NCI-H2196 (cell line): ENCODE data around the gene NNMT.

Source experiments
- DNase-seq: peaks from one replicate; lab custom pipeline; 2025; ENCODE audit not compliant: unreplicated experiment; lab: John Stamatoyannopoulos, UW

The NNMT gene

DNA sequence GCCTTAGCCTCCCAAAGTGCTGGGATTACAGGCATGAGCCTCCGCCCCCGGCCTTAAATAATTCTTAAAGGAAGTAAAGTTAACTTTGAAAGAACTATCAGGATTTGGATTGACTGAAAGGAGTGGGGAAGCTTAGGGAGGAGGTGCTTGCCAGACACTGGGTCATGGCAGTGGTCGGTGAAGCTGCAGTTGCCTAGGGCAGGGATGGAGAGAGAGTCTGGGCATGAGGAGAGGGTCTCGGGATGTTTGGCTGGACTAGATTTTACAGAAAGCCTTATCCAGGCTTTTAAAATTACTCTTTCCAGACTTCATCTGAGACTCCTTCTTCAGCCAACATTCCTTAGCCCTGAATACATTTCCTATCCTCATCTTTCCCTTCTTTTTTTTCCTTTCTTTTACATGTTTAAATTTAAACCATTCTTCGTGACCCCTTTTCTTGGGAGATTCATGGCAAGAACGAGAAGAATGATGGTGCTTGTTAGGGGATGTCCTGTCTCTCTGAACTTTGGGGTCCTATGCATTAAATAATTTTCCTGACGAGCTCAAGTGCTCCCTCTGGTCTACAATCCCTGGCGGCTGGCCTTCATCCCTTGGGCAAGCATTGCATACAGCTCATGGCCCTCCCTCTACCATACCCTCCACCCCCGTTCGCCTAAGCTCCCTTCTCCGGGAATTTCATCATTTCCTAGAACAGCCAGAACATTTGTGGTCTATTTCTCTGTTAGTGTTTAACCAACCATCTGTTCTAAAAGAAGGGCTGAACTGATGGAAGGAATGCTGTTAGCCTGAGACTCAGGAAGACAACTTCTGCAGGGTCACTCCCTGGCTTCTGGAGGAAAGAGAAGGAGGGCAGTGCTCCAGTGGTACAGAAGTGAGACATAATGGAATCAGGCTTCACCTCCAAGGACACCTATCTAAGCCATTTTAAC is at the start of gene NNMT:
Gene NNMT (plus strand): TSS at position 724 of the 929 bp plus-strand sequence. CDS start 158 bp downstream, at position 882.
- no peak for DNase-seq

DNA sequence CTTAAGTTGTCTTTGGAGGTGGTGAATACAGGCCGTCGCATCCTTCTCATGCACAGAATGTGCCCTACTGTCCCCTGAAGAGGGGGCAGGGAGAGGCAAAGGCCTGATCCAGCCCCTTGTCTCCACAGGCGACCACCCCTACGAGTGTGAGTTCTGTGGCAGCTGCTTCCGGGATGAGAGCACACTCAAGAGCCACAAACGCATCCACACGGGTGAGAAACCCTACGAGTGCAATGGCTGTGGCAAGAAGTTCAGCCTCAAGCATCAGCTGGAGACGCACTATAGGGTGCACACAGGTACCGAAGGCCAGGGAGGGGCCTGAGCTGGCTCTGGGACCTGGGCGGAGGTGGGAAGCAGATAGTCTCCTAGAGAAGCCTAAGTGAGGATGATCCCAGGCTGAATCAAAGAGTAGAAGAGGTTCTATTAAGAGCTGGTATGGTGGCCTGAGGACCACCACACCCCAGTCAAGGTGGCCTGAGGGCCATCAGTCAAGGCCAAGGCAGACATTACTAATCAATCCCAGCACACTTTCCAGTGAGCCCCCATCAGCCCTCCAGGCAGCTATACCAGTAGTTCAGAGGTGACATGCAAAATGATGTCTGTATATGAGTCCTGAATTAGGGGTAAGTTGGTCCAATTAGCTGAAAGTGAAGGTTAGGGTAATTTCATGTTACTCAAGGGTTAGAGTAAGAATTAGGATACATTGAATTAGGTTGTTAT is 49.0 kb upstream of the NNMT start:
- no peak for DNase-seq

DNA sequence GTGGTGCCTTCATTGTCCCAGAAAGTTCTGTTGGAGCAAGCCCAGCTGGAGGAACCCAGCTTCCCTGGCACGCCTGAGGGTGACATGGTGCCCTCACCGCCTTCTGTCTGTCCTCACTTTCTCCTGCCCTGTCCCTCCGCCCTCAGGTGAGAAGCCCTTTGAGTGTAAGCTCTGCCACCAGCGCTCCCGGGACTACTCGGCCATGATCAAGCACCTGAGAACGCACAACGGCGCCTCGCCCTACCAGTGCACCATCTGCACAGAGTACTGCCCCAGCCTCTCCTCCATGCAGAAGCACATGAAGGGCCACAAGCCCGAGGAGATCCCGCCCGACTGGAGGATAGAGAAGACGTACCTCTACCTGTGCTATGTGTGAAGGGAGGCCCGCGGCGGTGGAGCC is 46.0 kb upstream of the NNMT start:
- no peak for DNase-seq

DNA sequence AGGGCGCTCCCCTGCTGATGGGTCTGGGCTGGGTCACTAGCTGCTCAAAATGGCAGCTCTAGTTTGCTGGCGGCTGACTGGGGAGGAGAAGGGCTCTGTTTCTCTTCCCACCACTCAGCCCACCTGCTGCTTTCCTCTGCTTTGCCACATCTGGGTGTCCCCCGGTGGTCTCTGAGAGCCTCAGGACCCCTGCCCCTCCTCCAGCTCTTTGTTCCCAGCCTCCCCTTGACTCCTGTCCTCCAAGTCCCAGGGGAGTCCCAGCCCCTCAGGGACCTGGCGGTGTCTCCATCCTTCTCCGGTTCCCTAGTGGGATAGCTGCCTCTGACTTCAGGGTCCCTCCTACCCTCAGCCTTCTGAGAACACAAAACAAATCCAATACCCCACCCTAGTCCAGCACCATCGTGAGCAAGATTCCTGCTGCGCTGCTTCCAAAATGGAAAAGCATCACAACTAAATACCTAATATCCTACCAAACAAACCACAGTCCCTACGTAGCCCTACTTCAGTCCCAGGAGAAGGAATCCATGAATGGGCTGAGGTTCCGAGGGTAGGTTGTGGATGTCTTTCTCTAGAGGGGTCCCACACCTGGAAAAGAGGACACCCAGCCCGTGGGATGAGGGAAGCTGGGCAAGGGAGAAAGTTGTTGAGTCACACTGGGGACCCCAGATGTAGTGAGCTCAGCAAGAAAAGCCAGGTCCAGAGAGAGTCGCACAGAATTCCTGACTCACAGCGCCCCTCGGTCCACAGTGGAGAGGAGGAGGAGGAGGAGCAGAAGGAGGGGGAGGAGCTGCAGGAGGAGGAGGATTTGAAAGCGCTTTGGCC is 45.0 kb upstream of the NNMT start:
- DNase-seq: no peak

DNA sequence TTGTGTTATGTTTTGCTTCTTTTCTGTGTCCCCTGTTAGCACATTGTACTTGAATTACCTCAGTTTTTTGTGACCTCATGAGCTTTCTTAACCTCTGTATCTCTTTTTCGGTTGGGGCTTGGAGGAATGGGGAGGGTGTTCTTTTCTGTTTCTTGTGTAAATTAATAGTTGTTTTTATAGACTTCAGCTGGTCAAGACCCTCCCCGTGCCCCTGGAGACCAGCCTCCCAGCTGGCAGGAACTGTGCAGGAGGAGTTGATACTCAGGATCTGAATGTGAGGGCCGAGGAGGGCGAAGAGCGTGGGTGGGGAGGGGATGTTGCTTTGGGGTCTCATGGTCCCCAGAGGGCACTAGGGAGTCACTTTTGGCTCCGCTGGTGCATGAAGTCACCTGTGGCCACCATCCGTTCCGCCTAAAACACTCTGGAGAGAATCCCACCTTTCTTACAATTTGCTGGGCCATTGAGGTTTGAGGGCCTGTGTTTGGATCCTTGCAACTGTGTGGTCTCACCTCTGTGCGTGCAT is 44.3 kb upstream of the NNMT start:
- no peak for DNase-seq

DNA sequence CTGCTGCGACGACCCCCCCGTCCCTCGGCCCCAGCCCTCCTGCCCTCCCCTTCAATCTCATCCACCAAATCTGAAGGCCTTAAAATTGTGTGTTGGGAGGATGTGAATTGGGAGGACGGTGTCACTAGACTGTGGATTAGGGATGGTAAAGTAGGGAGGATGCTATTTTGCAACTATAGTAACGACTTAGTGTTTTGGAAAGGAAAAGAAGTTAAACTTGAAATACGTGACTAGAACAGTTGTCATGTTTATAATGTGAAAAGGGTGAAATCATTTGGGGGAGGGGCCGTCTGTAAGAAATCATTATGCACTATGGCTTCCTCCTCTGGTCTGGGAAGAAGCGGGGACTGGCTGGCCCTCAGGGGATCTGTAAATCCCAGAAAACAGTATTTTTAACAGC is 43.4 kb upstream of the NNMT start:
- DNase-seq: no peak

DNA sequence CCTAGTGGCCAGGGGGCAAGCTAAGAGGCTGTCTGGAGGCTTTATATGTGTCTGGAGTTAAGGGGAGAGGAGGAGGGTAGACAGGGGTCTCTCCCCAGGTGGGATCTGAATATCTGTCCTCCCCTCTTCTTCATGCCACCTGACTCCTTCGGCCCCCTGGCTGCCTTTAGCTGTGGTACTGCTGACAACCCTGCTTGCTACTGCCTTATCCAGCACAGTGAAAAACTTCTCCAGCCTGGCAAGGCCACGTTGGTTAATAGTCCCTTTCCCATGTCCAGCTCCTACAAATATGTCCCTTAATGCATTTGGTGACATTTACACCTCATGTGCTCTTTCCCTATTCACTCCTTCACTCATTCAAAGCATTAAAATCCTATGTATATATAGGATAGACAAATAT is 42.4 kb upstream of the NNMT start:
- DNase-seq: no peak

DNA sequence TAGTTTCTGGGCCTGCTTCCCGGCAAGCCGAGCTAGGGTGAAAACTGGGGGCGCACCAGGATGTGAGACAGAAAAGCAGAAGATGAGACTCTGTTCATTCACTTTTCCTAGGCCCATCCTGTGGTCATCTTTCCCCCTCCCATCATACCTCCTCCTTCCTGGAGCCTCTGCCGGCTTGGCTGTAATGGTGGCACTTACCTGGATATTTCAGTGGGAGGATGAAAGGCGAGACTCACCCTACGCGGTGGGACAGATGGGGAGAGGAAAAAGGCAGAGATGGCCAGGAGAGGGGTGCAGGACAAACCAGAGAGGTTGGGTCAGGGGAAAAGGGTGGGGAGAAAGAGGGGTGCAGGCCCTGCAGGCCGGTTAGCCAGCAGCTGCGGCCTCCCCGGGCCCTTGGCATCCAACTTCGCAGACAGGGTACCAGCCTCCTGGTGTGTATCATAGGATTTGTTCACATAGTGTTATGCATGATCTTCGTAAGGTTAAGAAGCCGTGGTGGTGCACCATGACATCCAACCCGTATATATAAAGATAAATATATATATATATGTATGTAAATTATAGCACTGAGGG is 41.5 kb upstream of the NNMT start:
- no peak for DNase-seq

DNA sequence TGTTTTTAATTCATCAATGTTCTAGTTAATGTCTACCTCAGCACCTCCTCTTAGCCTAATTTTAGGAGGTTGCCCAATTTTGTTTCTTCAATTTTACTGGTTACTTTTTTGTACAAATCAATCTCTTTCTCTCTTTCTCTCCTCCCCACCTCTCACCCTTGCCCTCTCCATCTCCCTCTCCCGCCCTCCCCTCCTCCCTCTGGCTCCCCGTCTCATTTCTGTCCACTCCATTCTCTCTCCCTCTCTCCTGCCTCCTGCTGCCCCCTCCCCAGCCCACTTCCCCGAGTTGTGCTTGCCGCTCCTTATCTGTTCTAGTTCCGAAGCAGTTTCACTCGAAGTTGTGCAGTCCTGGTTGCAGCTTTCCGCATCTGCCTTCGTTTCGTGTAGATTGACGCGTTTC is 40.9 kb upstream of the NNMT start:
- no peak for DNase-seq

DNA sequence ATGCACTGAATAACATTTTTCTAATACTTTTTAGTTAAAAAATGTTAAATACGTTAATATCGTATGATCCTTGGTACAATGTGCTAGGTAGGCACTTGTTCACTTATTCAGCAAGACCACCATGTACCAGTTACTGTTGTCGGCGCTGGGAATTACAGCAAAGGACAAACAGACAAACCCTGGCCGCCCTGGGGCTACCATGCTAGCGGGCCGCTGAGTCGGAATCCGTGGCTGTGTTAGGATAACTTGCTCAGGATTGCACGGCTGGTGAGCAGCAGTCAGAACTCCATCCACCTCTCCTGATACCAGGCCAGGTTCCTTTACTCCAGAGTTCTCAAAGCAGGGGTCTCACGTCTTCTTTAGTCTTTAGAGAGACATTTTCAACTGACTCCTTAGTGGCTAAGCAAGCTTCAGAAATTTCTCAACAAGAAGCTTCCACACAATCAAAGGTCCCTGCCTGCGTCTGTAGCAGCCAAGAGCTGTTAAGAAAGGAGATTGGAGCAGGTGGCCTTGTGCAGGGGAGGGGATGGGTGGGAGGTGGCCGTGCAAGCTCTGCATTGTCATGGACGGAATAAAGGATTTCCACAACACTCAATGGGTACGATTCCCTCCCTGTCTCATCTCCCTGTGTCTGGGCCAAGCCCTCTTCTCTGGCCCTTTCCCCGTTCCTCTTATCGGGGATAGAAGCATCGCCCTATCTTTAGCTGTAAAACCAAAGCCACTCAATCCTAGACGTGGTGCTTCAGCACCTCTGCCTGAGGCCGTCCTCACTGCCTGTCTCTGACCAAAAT is 39.8 kb upstream of the NNMT start:
- no peak for DNase-seq

DNA sequence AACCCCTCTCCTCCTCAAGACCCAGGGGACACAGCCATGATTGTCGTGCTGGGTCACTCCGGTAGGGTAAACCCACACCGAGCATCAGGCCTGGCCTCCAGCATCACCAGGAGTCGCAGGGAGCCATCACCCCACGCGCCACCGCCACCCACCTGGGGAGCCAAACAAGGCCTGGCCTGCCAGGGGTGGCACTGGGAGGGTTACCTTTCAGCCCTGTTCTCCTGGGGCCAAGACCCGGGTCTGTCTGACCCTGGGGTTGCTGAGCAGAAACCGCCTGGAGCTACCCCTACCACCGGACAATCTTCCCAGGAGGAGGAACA is 39.3 kb upstream of the NNMT start:
- DNase-seq: no peak

DNA sequence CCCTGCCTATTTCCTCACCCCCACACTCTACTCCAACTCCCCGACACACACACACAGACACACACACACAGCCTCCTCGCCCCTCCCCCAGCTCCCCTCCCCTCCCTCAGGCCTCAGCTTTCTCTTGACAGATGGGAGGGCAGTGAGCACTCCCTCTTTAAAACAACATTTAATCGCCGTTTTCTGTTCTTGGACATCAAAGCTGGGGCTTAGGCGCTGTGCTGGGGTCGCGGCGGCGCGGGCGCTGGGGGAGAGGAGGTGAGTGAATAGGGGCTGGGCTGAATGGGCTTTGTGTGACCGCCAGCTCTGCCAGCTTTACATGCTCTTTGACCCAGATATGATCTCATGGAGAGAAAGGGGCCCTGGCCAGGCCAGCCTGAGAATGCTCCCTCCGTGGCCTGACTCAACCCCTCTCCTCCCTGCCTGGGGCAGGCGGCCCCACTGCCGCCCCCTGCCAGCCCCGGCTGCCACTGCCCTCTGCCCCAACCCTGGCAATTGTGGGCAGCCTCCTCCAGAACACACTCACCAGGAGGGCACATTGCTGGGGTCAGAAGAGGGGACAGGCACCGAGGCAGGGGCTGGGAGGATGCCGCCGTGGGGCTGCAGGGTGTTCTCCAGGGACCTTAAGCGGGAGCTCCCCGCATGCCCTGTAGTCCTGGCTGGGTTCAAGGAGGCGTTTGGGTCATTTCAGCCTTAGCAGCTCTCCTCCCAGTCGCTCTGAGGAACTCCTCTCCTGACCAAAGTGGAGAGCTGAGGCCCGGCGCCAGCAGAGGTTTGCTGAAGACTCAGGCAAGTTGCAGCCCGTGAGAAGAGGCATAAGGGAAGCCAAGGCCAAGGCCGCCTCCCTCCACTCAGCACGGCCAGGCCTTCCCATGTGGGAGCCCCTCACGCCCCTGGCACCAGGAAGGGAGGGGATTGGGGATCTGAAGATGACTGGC is 38.3 kb upstream of the NNMT start:
- no peak for DNase-seq

DNA sequence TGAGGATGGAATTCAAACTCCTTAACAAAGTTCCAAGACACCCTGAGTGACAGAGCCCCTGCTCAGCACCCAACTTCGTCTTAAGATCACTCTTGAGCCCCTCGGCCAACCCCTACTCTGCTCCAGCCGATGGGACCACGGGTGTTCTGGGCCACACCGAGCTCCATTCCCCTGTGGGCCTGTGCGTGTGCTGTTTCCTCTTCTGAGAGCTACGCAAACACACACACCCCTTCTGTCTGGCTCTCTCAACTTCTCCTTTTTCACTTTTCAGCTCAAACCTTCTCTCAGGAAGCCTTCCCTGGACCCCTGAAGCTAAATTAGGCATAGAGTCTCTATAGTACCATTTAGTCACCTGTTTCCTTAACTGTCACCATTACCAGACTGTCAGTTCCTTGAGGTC is 37.5 kb upstream of the NNMT start:
- DNase-seq: no peak

DNA sequence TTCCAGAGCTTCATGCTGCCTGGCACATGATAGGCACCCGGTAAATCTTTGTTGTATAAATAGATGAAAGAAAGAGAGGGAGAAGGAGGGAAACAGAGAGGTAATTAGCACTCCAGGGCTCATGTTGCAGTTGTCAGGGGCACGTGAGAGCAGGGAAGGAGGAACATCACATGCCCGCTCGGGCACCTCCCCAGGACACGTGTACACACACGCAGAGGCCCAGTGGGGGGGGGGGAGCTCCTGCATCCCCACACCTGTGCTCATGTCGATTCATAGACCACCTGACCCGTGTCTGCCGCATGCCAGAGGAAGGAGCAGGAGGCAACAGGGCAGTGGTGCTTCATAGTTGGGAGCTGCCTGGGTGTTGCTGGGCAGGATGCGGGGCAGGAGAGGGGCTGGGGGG is 37.1 kb upstream of the NNMT start:
- DNase-seq: no peak

DNA sequence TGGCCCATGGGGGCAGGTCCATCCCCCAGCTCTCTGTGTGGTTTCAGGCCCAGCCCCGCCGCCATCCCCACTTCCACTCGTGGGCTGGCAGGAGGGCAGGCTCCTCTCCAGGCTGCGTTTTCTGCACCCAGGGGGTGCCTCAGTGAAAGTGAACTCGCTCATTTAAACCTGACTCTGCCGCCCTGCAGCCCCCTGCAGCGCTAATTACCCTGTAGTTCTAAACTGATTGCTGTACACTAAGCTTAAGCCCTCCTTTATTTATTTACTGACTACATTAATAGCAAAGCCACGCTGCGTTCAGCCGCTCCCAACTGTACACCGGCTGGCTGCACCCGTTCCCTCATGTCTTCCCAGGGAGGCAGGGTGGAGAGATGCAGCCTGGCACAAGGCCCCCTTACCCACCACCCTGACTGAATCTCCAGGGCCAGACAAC is 36.6 kb upstream of the NNMT start:
- DNase-seq: no peak

DNA sequence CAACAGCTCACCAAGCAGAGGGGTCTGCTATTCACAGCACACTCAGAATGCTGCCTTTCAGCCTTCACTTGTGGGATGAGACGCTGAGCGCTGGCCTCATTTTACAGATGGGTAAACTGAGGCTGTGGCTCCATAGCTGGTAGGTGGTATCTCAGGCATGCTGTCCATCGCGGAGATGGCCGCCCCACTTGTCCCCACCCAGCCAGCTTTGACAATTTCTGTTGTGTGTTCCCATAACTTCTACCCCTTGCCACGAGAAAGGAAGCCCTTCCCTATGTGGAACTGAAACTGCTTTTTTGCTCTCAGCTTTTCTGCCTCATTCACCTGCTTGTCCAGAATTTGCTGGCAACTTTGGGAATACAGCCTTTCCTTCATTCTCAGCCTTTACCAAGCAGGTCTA is 36.1 kb upstream of the NNMT start:
- no peak for DNase-seq

DNA sequence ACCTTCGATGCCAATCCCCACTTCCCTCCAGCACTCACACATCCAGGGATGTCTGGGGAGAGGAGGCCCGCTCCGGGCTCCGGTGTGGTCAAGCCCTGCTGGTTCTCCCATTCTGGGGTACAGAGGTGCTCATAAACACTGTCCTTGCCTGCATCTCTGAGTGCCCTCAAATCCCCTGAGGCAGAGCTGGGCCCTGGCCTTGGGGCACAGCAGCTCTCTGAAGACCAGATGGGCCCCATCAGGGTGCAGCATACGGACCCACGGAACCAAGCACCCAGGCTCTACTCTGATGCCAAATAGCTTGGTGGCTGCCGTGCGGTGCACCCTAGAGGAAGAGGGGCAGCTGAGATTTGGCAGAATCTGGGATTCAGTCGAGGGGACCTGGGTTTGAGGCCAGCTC is 35.7 kb upstream of the NNMT start:
- no peak for DNase-seq

DNA sequence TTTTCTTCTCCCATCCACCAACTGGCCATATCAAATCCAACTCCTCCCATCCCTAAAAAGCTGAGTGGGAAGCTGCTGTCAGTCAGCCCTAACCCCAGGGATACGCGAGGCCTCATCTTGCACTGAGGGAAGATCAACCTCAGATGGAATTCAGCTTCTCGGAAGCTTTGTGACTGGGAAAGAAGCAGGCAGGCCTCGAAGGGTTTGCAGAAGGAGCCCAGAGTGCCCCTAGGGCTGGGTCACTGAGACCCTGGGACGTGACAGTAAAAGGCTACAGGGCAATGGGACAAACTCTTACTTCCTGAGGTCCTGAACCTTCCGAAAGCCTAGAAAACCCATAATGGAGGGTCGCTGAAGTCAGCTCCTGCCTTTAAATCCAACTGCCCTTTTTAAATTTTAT is 34.4 kb upstream of the NNMT start:
- DNase-seq: no peak
